Measurements from ENCODE around the gene ST6GAL1. TPM values are rescaled to one million over a fixed set of nuclear protein-coding genes. Genes with fewer than 3 reads are reported as not detected.

Gene ST6GAL1
- total and polyA plus RNA-seq, 2 of the 13 experiments (the other 11 are each of a cell fraction or from before 2014, with no cell fraction given), result 79.9 to 164 TPM

- TF ChIP-seq ZNF766 (CRISPR knock-in tag; IDR thresholded peaks at IDR 0.05; ENCODE audit: borderline replicate concordance), result no peak
- no peak for TF ChIP-seq ATRX (CRISPR knock-in tag; IDR thresholded peaks at IDR 0.05; ENCODE audit: borderline replicate concordance)
- no peak for TF ChIP-seq KDM5B (CRISPR knock-in tag; IDR thresholded peaks at IDR 0.05; ENCODE audit: borderline replicate concordance)
- peak; percentile 75 for TF ChIP-seq ZNF18 (CRISPR knock-in tag; IDR thresholded peaks at IDR 0.05; ENCODE audit: insufficient replicate concordance)
- TF ChIP-seq HNF1A (IDR thresholded peaks at IDR 0.05; ENCODE audit: low read depth), result peak; percentile 86
- TF ChIP-seq HNF1A (CRISPR knock-in tag; IDR thresholded peaks at IDR 0.05; ENCODE audit: borderline replicate concordance), result peak; percentile 72; the same call in 1 of the 2 replicates
- peak; percentile 31; the same call in 1 of the 2 replicates for TF ChIP-seq ZNF589 (CRISPR knock-in tag; conservative IDR thresholded peaks at IDR 0.05)
- 0 out of 2 replicates have a peak, but pooled peaks have one; percentile 55 for TF ChIP-seq HOXA9 (CRISPR knock-in tag; IDR thresholded peaks at IDR 0.05; ENCODE audit: borderline replicate concordance)
- no peak for TF ChIP-seq ZNF251 (CRISPR knock-in tag; IDR thresholded peaks at IDR 0.05)
- TF ChIP-seq MEIS1 (CRISPR knock-in tag; IDR thresholded peaks at IDR 0.05; ENCODE audit: borderline replicate concordance), result no peak; the same call in 1 of the 2 replicates
- no peak for TF ChIP-seq MYC (CRISPR knock-in tag; IDR thresholded peaks at IDR 0.05; ENCODE audit: borderline replicate concordance)
- 0 out of 2 replicates have a peak, but pooled peaks have one; percentile 41 for TF ChIP-seq MIER3 (CRISPR knock-in tag; IDR thresholded peaks at IDR 0.05; ENCODE audit: borderline replicate concordance)
- TF ChIP-seq, protein P1, sequence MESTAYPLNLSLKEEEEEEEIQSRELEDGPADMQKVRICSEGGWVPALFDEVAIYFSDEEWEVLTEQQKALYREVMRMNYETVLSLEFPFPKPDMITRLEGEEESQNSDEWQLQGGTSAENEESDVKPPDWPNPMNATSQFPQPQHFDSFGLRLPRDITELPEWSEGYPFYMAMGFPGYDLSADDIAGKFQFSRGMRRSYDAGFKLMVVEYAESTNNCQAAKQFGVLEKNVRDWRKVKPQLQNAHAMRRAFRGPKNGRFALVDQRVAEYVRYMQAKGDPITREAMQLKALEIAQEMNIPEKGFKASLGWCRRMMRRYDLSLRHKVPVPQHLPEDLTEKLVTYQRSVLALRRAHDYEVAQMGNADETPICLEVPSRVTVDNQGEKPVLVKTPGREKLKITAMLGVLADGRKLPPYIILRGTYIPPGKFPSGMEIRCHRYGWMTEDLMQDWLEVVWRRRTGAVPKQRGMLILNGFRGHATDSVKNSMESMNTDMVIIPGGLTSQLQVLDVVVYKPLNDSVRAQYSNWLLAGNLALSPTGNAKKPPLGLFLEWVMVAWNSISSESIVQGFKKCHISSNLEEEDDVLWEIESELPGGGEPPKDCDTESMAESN (CRISPR knock-in tag; conservative IDR thresholded peaks at IDR 0.05), result no peak
These were observed 111.3 kb downstream of the ST6GAL1 start (continued) for GRCh38 chr3:187041362-187042307.

Measured in HepG2 (cell line).